Endothelial cell of umbilical vein (primary cell): Measurements from ENCODE around the gene ATP8B3. TPM values are rescaled to one million over a fixed set of nuclear protein-coding genes. Genes with fewer than 3 reads are reported as not detected.

ENCODE experiments used
- BruUV-seq: library from RNA; stranded (reverse); fragments of 400-500 nt; replicated peaks from 2 replicates; lab custom pipeline; 2021; lab: Mats Ljungman, UMichigan
- CTCF ChIA-PET: fragments of 300-600, 350-600 bp; sonication (Branson Sonifier 250); formaldehyde crosslinking; loops from one replicate; lab custom pipeline; 2021; ENCODE audit warnings: antibody characterized with exemption, inconsistent platforms; lab: Charles Lee
- POLR2A ChIA-PET: fragments of 300-600, 350-600 bp; sonication (Branson Sonifier 250); formaldehyde crosslinking; loops from one replicate; lab custom pipeline; 2021; ENCODE audit warnings: antibody characterized with exemption, inconsistent platforms; lab: Charles Lee
- DNase-seq: peaks from one replicate; pipeline ENCODE4 v3.0.0-alpha.2; 2011; ENCODE audit warnings: low read depth, low spot score
- FAIRE-seq: peaks from 2 replicates; lab custom pipeline; 2011; peaks lifted over from hg19 to GRCh38; lab: Jason Lieb, UNC
- H2AFZ ChIP-seq: 2 replicates; pipeline ENCODE4 v1.6.0; 2012; ENCODE audit warnings: low read depth, low read length, control low read depth, inconsistent platforms
- H3K27ac ChIP-seq: 2 replicates; pipeline ENCODE4 v1.5.1; 2011; ENCODE audit warnings: low read depth, mild to moderate bottlenecking, control low read depth, low read length, moderate library complexity; ENCODE audit not compliant: insufficient read depth
- H3K27me3 ChIP-seq, 2 experiments: 2 replicates each; pipeline versions ENCODE4 v1.6.0 to v1.6.1; 2011; ENCODE audit warnings: low read length in 2 of 2, mixed read lengths in 1 of 2; ENCODE audit not compliant: control insufficient read depth in 2 of 2, insufficient read depth in 2 of 2
- H3K36me3 ChIP-seq, 2 experiments: 2 replicates in 1 of 2; 3 replicates in 1 of 2; pipeline ENCODE4 v1.5.1; 2011; ENCODE audit warnings: low read length in 2 of 2, mild to moderate bottlenecking in 1 of 2, moderate library complexity in 1 of 2; ENCODE audit not compliant: control insufficient read depth in 2 of 2, insufficient read depth in 2 of 2; ENCODE audit errors: extremely low read depth in 1 of 2
- H3K4me1 ChIP-seq: 3 replicates; pipeline ENCODE4 v1.5.1; 2011; ENCODE audit warnings: mild to moderate bottlenecking, low read length; ENCODE audit not compliant: control insufficient read depth, insufficient read depth; ENCODE audit errors: extremely low read depth
- H3K4me2 ChIP-seq: 2 replicates; pipeline ENCODE4 v1.6.1; 2011; ENCODE audit warnings: low read length, control low read depth, mixed read lengths; ENCODE audit not compliant: insufficient read depth
- H3K4me3 ChIP-seq, 3 experiments: fragments of 200-600 bp in 1 of 3; sonication (generic), shearing (Covaris generic) in 1 of 3; replicated peaks in 1 of 3; 2 replicates each; pipeline ENCODE4 v1.5.1; 2011 to 2016; ENCODE audit warnings: control low read depth in 3 of 3, low read length in 3 of 3, mild to moderate bottlenecking in 2 of 3, inconsistent platforms in 1 of 3, low read depth in 1 of 3, moderate library complexity in 1 of 3; ENCODE audit not compliant: insufficient read depth in 1 of 3
- H3K79me2 ChIP-seq: 2 replicates; pipeline ENCODE4 v1.6.0; 2012; ENCODE audit warnings: low read length, inconsistent platforms; ENCODE audit not compliant: control insufficient read depth, insufficient read depth
- H3K9ac ChIP-seq: replicated peaks from 2 replicates; pipeline ENCODE3; 2011; ENCODE audit warnings: low read length, control low read depth; ENCODE audit not compliant: insufficient read depth; ENCODE audit errors: extremely low read depth
- H3K9me1 ChIP-seq: replicated peaks from 3 replicates; pipeline ENCODE4 v1.6.0; 2011; ENCODE audit warnings: mild to moderate bottlenecking, low read length; ENCODE audit not compliant: control insufficient read depth, insufficient read depth; ENCODE audit errors: extremely low read depth
- H3K9me3 ChIP-seq: replicated peaks from 2 replicates; pipeline ENCODE4 v1.5.1; 2012; ENCODE audit warnings: low read length, inconsistent platforms; ENCODE audit not compliant: control insufficient read depth, insufficient read depth
- H4K20me1 ChIP-seq: replicated peaks from 2 replicates; pipeline ENCODE3; 2011; ENCODE audit warnings: mild to moderate bottlenecking, low read length; ENCODE audit not compliant: control insufficient read depth, insufficient read depth; ENCODE audit errors: extremely low read depth
- CTCF ChIP-seq, 2 donors: IDR thresholded peaks; 1 replicate in 1 of 2; 2 replicates in 1 of 2; pipeline ENCODE4 v1.5.1; 2011; ENCODE audit warnings: low read length in 2 of 2, mild to moderate bottlenecking in 2 of 2, moderate library complexity in 2 of 2, control low read depth in 1 of 2, inconsistent platforms in 1 of 2, low read depth in 1 of 2; ENCODE audit not compliant: insufficient read depth in 1 of 2; ENCODE audit errors: extremely low read depth in 1 of 2
- FOS ChIP-seq: IDR thresholded peaks from 2 replicates; pipeline ENCODE4 v1.6.1; 2011; ENCODE audit warnings: mild to moderate bottlenecking, low read length, moderate library complexity, borderline replicate concordance; ENCODE audit not compliant: insufficient read depth
- GATA2 ChIP-seq: IDR thresholded peaks from 2 replicates; pipeline ENCODE4 v1.7.0; 2011; ENCODE audit warnings: low read depth, mild to moderate bottlenecking, moderate library complexity, mixed read lengths, low read length; ENCODE audit not compliant: insufficient read length, insufficient read depth
- JUN ChIP-seq: IDR thresholded peaks from 2 replicates; pipeline ENCODE4 v1.6.1; 2011; ENCODE audit warnings: borderline replicate concordance, low read depth; ENCODE audit not compliant: insufficient read length, insufficient read depth
- POLR2A ChIP-seq: IDR thresholded peaks from 2 replicates; pipeline ENCODE4 v1.6.1; 2012; ENCODE audit warnings: low read depth, mild to moderate bottlenecking, control low read depth, low read length
- POLR2AphosphoS5 ChIP-seq: IDR thresholded peaks from 2 replicates; pipeline ENCODE4 v1.6.1; 2012; ENCODE audit warnings: low read depth, mild to moderate bottlenecking, control low read depth, low read length, moderate library complexity; ENCODE audit not compliant: insufficient read depth
- dilution Hi-C: fragments of 300-500 bp; cut with MboI; formaldehyde crosslinking; loops from one replicate; pipeline ENCODE4 v1.15.0; 2019; ENCODE audit warnings: low sequenced_read_pairs; ENCODE audit not compliant: extremely low pct_ligation_motif_present
- intact Hi-C: fragments of 100-400 bp; cut with micrococcal nuclease; formaldehyde crosslinking; loops from one replicate; pipeline ENCODE4 v1.10.0; 2022
- polyA plus RNA-seq, 4 experiments: library from polyadenylated mRNA; depleted of rRNA in 3 of 4; stranded (reverse) in 3 of 4; unstranded in 1 of 4; fragments of >200 nt; gene quantifications; 2 replicates each; pipeline versions ENCODE4 v1.2.1 to v1.2.3, GENCODE V29; 2011 to 2012; ENCODE audit warnings: missing spikeins in 1 of 4
- total RNA-seq: library from RNA; stranded (reverse); gene quantifications from 2 replicates; pipeline ENCODE4 v1.2.3, GENCODE V29; 2021

ATP8B3 gene
- total and polyA plus RNA-seq, 2 donors (not counting 3 experiments of a cell fraction or from before 2014, with no cell fraction given), result 1.1 to 7.3 TPM

DNA sequence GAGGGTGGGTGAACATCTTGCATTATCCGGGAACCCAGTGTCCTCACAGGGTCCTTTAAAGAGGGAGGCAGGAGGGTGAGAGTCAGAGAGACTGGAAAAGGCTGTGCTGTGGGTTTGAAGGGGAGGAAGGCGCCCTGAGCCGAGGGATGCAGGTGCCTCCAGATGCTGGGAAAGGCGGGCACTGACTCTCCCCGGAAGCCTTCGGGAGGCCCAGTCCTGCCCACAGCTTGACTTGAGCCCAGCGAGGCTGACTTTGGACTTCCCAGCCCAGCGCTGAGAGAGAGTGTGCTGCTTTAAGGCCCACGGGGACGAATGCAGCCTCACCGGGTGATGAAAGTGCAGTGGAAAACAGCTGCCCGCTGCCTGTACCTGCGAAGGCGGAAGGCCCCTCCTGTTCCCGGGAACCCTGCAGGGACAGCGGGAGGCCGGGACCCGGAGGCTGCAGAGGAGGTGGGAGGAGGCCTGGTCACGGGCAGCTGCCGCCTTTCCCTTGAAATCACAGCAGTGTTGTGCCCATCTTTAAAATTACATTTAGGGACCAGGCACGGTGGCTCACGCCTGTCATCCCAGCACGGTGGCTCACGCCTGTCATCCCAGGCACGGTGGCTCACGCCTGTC lies 20.1 kb upstream of the ATP8B3 start:
- H3K36me3 ChIP-seq, result peaks cover 0 to 5% of the 10 kb centered on the region in 2 experiments
- H3K9ac ChIP-seq, result no peak overlapping the region
- dilution Hi-C loops, result no loop called here
- no peaks in the 10 kb centered on the region for H3K9me3 ChIP-seq
- TF ChIP-seq JUN (no peak), POLR2AphosphoS5 (no peak), POLR2A (no peak), GATA2 (no peak), FOS (no peak)
- DNase-seq (no peak), FAIRE-seq (no peak)
- intact Hi-C loops, result no loop called here
- H3K4me2 ChIP-seq, result no peak overlapping the region
- no peaks in the 10 kb centered on the region for H3K4me1 ChIP-seq
- peaks cover 51% of the 10 kb centered on the region for H3K79me2 ChIP-seq
- H3K27me3 ChIP-seq, result no peaks in the 10 kb centered on the region
- POLR2A ChIA-PET, result no interaction called here
- no peak overlapping the region for H3K4me3 ChIP-seq
- H4K20me1 ChIP-seq, result no peaks in the 10 kb centered on the region
- no TSS peak for BruUV-seq
- H3K9me1 ChIP-seq, result no peaks in the 10 kb centered on the region
- no peak overlapping the region for H2AFZ ChIP-seq
- no peak overlapping the region for H3K27ac ChIP-seq
- CTCF ChIA-PET, result interaction anchor here (1.0 to 2.1 kb wide), 2 partner anchors 8 to 21 kb away, joined by 3 to 4 read pairs; no protein-coding TSS in a partner anchor

DNA sequence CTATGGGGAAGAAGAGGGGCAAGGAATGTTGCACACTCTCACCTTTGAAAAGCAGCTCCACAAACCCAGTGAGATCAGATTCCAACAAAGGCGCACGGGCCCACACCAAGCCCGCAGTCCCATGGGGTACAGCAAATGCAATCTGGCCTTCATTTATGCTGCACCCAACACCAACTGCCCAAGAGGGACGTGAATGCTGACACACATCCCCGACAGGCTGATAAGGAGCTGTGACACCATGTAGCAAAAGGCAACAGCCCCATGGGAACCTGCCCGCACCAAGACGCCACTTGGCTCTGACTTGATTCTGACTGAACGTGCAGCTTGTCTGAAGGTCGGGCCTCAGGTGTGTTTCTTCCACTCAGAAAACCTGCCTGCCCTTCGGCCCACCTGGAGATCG lies 18.9 kb upstream of the ATP8B3 start:
- Histone ChIP-seq H3K36me3 (peaks cover 0 to 8% of the 10 kb centered on the region in 2 experiments), H3K4me3 (no peak overlapping the region), H2AFZ (no peak overlapping the region), H3K27me3 (no peaks in the 10 kb centered on the region), H3K4me2 (no peak overlapping the region), H3K9me3 (no peaks in the 10 kb centered on the region), H3K27ac (no peak overlapping the region), H3K9me1 (no peaks in the 10 kb centered on the region), H3K4me1 (no peaks in the 10 kb centered on the region), H3K79me2 (peaks cover 40% of the 10 kb centered on the region), H4K20me1 (no peaks in the 10 kb centered on the region), H3K9ac (no peak overlapping the region)
- no peak for TF ChIP-seq CTCF (IDR thresholded peaks at IDR 0.05; ENCODE audit: extremely low read depth in 1 of 2, insufficient read depth in 1 of 2, low read depth in 1 of 2, low read length in 2 of 2)
- no peak for TF ChIP-seq FOS
- no TSS peak for BruUV-seq
- ChIA-PET POLR2A (no interaction called here), CTCF (interaction anchor here (1.3 to 2.1 kb wide), 2 partner anchors 9 to 159 kb away, joined by 3 to 4 read pairs; no protein-coding TSS in a partner anchor)
- DNase-seq, result no peak
- FAIRE-seq, result no peak
- dilution Hi-C loops, result no loop called here
- intact Hi-C loops, result no loop called here
